HCT116 (cell line): ENCODE measurements around the gene SULT1B1. TPM values are rescaled to one million over a fixed set of nuclear protein-coding genes. Genes with fewer than 3 reads are reported as not detected.
"Not testable (repeated sequence)": the region's sequence is repeated elsewhere in the genome, so short reads cannot be mapped to it uniquely, and the experiment has no call there.

Experiments
- ATAC-seq: fragments of 200-7000 bp; cut with Tn5 transposase; 2 replicates; pipeline ENCODE4 v1.9.1; 2020; ENCODE audit warnings: mild to moderate bottlenecking, moderate library complexity
- BruUV-seq: library from RNA; stranded (reverse); fragments of 400-500 nt; replicated peaks from 2 replicates; lab custom pipeline; 2021; lab: Mats Ljungman, UMichigan
- CTCF ChIA-PET: fragments of 300-600 bp; sonication (Branson Sonifier 250); formaldehyde crosslinking; loops from one replicate; lab custom pipeline; 2021; ENCODE audit warnings: antibody characterized with exemption; lab: Charles Lee
- POLR2A ChIA-PET: fragments of 300-600, 350-600 bp; sonication (Branson Sonifier 250); formaldehyde crosslinking; loops from one replicate; lab custom pipeline; 2021; ENCODE audit warnings: antibody characterized with exemption; lab: Charles Lee
- RAD21 ChIA-PET, 2 experiments: fragments of 300-600 bp; sonication (Branson Sonifier 250); formaldehyde crosslinking; loops; one replicate each; lab custom pipeline; 2023; ENCODE audit warnings: low total read pairs in 2 of 2; ENCODE audit not compliant: uncharacterized antibody in 2 of 2, unreplicated experiment in 2 of 2, low non-redundant PET in 1 of 2; lab: Charles Lee
- DNase-seq: peaks from one replicate; pipeline ENCODE4 v3.0.0-alpha.2; 2010; ENCODE audit warnings: low read depth, low spot score
- H2AFZ ChIP-seq: fragments of 200-600 bp; shearing (Covaris generic), sonication (generic); 2 replicates; pipeline ENCODE4 v1.6.1; 2017; ENCODE audit warnings: low read depth, mixed run types, mixed read lengths, antibody characterized with exemption, low read length; ENCODE audit not compliant: poor library complexity, severe bottlenecking
- H3K27ac ChIP-seq: 2 replicates; pipeline ENCODE4 v1.5.1; 2012; ENCODE audit warnings: low read depth, low read length
- H3K27me3 ChIP-seq: fragments of 200-600 bp; sonication (generic); 2 replicates; pipeline ENCODE4 v1.6.1; 2016; ENCODE audit warnings: mixed run types, low read length, mixed read lengths; ENCODE audit not compliant: insufficient read depth
- H3K36me3 ChIP-seq, 2 experiments: fragments of 200-500 bp in 1 of 2; fragments of 200-600 bp in 1 of 2; sonication (Bioruptor generic) in 1 of 2; sonication (generic) in 1 of 2; 2 replicates each; pipeline versions ENCODE4 v1.5.1 to v1.6.1; 2014 to 2016; ENCODE audit warnings: low read length in 2 of 2, inconsistent platforms in 1 of 2, mixed read lengths in 1 of 2, mixed run types in 1 of 2; ENCODE audit not compliant: insufficient read depth in 2 of 2, control insufficient read depth in 1 of 2
- H3K4me1 ChIP-seq, 2 experiments: fragments of 200-600 bp in 1 of 2; sonication (generic) in 1 of 2; 2 replicates each; pipeline versions ENCODE4 v1.5.1 to v1.6.1; 2012 to 2017; ENCODE audit warnings: low read length in 2 of 2, inconsistent platforms in 1 of 2, mild to moderate bottlenecking in 1 of 2, mixed read lengths in 1 of 2, mixed run types in 1 of 2, moderate library complexity in 1 of 2; ENCODE audit not compliant: insufficient read depth in 2 of 2, control insufficient read depth in 1 of 2
- H3K4me2 ChIP-seq: fragments of 200-600 bp; sonication (generic); 2 replicates; pipeline ENCODE4 v1.6.1; 2017; ENCODE audit warnings: mixed run types, low read length, mixed read lengths
- H3K4me3 ChIP-seq, 2 experiments: fragments of 200-600 bp in 1 of 2; sonication (generic) in 1 of 2; replicated peaks in 1 of 2; 2 replicates each; pipeline ENCODE4 v1.5.1; 2011 to 2016; ENCODE audit warnings: low read length in 2 of 2, control low read depth in 1 of 2, low read depth in 1 of 2, mild to moderate bottlenecking in 1 of 2, mixed read lengths in 1 of 2, mixed run types in 1 of 2
- H3K79me2 ChIP-seq: fragments of 200-600 bp; sonication (generic); 2 replicates; pipeline ENCODE4 v1.6.1; 2017; ENCODE audit warnings: mild to moderate bottlenecking, mixed run types, low read length, moderate library complexity, mixed read lengths; ENCODE audit not compliant: insufficient read depth
- H3K9ac ChIP-seq: fragments of 200-600 bp; sonication (generic); 2 replicates; pipeline ENCODE4 v1.6.1; 2016; ENCODE audit warnings: low read length, mixed read lengths
- H3K9me2 ChIP-seq: fragments of 200-600 bp; sonication (generic), shearing (Covaris generic); 2 replicates; pipeline ENCODE4 v1.6.1; 2017; ENCODE audit warnings: mixed run types, mild to moderate bottlenecking, moderate library complexity; ENCODE audit not compliant: insufficient read depth
- H3K9me3 ChIP-seq, 2 experiments: fragments of 200-500 bp in 1 of 2; fragments of 200-600 bp in 1 of 2; sonication (Bioruptor generic) in 1 of 2; sonication (generic) in 1 of 2; 2 replicates each; pipeline ENCODE4 v1.6.1; 2014 to 2017; ENCODE audit warnings: low read length in 2 of 2, mixed read lengths in 2 of 2, inconsistent platforms in 1 of 2, low read depth in 1 of 2, mild to moderate bottlenecking in 1 of 2, mixed run types in 1 of 2, moderate library complexity in 1 of 2; ENCODE audit not compliant: control insufficient read depth in 1 of 2, insufficient read depth in 1 of 2
- H4K20me1 ChIP-seq: fragments of 200-600 bp; sonication (generic), shearing (Covaris generic); 2 replicates; pipeline ENCODE4 v1.6.1; 2017; ENCODE audit warnings: mixed run types, mild to moderate bottlenecking, moderate library complexity; ENCODE audit not compliant: insufficient read depth
- CBX3 ChIP-seq: IDR thresholded peaks from 2 replicates; pipeline ENCODE4 v1.6.1; 2012; ENCODE audit warnings: low read depth
- CEBPB ChIP-seq: IDR thresholded peaks from 2 replicates; pipeline ENCODE4 v1.6.1; 2012; ENCODE audit warnings: low read depth
- CTCF ChIP-seq, 3 experiments: fragments of 200-600 bp in 1 of 3; sonication (generic) in 1 of 3; IDR thresholded peaks in 2 of 3; conservative IDR thresholded peaks in 1 of 3; 2 replicates each; pipeline ENCODE4 v1.5.1; 2012 to 2017; ENCODE audit warnings: low read depth in 2 of 3, low read length in 2 of 3, antibody characterized with exemption in 1 of 3, borderline replicate concordance in 1 of 3, control low read depth in 1 of 3, mild to moderate bottlenecking in 1 of 3, mixed read lengths in 1 of 3, mixed run types in 1 of 3, moderate library complexity in 1 of 3; ENCODE audit not compliant: insufficient read depth in 1 of 3
- JUND ChIP-seq: IDR thresholded peaks from 2 replicates; pipeline ENCODE4 v1.6.1; 2012
- POLR2AphosphoS5 ChIP-seq: IDR thresholded peaks from 2 replicates; pipeline ENCODE4 v1.6.1; 2011; ENCODE audit warnings: mild to moderate bottlenecking, low read depth, low read length, moderate library complexity
- RAD21 ChIP-seq: IDR thresholded peaks from 2 replicates; pipeline ENCODE4 v1.6.1; 2012; ENCODE audit warnings: low read depth, mild to moderate bottlenecking
- REST ChIP-seq: IDR thresholded peaks from 2 replicates; pipeline ENCODE4 v1.6.1; 2012; ENCODE audit warnings: low read depth
- SIN3A ChIP-seq: IDR thresholded peaks from 2 replicates; pipeline ENCODE4 v1.6.1; 2012; ENCODE audit warnings: low read depth
- SRF ChIP-seq: IDR thresholded peaks from 2 replicates; pipeline ENCODE4 v1.6.1; 2012; ENCODE audit warnings: low read depth
- ZBTB33 ChIP-seq: IDR thresholded peaks from 2 replicates; pipeline ENCODE4 v1.6.1; 2011; ENCODE audit warnings: mild to moderate bottlenecking, low read length, moderate library complexity; ENCODE audit not compliant: insufficient replicate concordance; ENCODE audit errors: extremely low read depth
- intact Hi-C: fragments of 100-400 bp; cut with micrococcal nuclease; formaldehyde crosslinking; loops from 2 replicates; pipeline ENCODE4 v1.10.0; 2022
- total RNA-seq: library from RNA; stranded (reverse); gene quantifications from one replicate; pipeline ENCODE4 v1.2.1, GENCODE V29; 2021; ENCODE audit not compliant: unreplicated experiment

Gene SULT1B1
- total RNA-seq, 1 experiment from 2014 or later, result 0.10 TPM

GRCh38 chr4:69768554-69768953 is 8.1 kb upstream of the SULT1B1 start:
- CTCF ChIA-PET, RAD21 ChIA-PET, ATAC-seq, H3K9me2 ChIP-seq, H3K36me3 ChIP-seq, BruUV-seq, H3K27me3 ChIP-seq, H2AFZ ChIP-seq, H3K9ac ChIP-seq, H3K9me3 ChIP-seq, H3K4me2 ChIP-seq, intact Hi-C loops, H3K79me2 ChIP-seq, H3K27ac ChIP-seq, POLR2A ChIA-PET, H3K4me1 ChIP-seq, DNase-seq, H3K4me3 ChIP-seq, H4K20me1 ChIP-seq: not testable (repeated sequence)

GRCh38 chr4:69765751-69766150 is 5.3 kb upstream of the SULT1B1 start:
- Histone ChIP-seq H3K4me1 (no peaks in the 10 kb centered on the region), H3K27ac (no peak overlapping the region), H2AFZ (no peak overlapping the region), H4K20me1 (no peaks in the 10 kb centered on the region), H3K79me2 (no peaks in the 10 kb centered on the region), H3K9me2 (no peaks in the 10 kb centered on the region), H3K27me3 (no peaks in the 10 kb centered on the region), H3K36me3 (no peaks in the 10 kb centered on the region), H3K4me2 (no peak overlapping the region), H3K4me3 (no peak overlapping the region), H3K9ac (no peak overlapping the region), H3K9me3 (no peaks in the 10 kb centered on the region)
- CTCF ChIA-PET, result no interaction called here
- intact Hi-C loops, result no loop called here
- POLR2A ChIA-PET, result no interaction called here
- TF ChIP-seq SRF, result no peak
- no peak for TF ChIP-seq CTCF (IDR thresholded peaks at IDR 0.05 in 2 of 3, conservative IDR thresholded peaks at IDR 0.05 in 1 of 3; ENCODE audit: borderline replicate concordance in 1 of 3, insufficient read depth in 1 of 3, low read depth in 2 of 3, low read length in 2 of 3)
- TF ChIP-seq JUND, result no peak
- no peak for TF ChIP-seq SIN3A
- TF ChIP-seq POLR2AphosphoS5, result no peak
- no peak for TF ChIP-seq RAD21
- no peak for TF ChIP-seq CEBPB
- TF ChIP-seq ZBTB33, result no peak
- no peak for TF ChIP-seq CBX3
- TF ChIP-seq REST, result no peak
- RAD21 ChIA-PET, result no interaction called here
- ATAC-seq (no peak), DNase-seq (no peak)
- no TSS peak for BruUV-seq
